GM18519 (cell line): ENCODE measurements around the gene TTC9B.

ENCODE experiments used
- ATAC-seq: cut with Tn5 transposase; IDR thresholded peaks from one replicate; pipeline ENCODE4 v1.9.1; 2021; ENCODE audit warnings: mild to moderate bottlenecking, moderate library complexity; ENCODE audit not compliant: unreplicated experiment, low FRiP score

Gene TTC9B

DNA sequence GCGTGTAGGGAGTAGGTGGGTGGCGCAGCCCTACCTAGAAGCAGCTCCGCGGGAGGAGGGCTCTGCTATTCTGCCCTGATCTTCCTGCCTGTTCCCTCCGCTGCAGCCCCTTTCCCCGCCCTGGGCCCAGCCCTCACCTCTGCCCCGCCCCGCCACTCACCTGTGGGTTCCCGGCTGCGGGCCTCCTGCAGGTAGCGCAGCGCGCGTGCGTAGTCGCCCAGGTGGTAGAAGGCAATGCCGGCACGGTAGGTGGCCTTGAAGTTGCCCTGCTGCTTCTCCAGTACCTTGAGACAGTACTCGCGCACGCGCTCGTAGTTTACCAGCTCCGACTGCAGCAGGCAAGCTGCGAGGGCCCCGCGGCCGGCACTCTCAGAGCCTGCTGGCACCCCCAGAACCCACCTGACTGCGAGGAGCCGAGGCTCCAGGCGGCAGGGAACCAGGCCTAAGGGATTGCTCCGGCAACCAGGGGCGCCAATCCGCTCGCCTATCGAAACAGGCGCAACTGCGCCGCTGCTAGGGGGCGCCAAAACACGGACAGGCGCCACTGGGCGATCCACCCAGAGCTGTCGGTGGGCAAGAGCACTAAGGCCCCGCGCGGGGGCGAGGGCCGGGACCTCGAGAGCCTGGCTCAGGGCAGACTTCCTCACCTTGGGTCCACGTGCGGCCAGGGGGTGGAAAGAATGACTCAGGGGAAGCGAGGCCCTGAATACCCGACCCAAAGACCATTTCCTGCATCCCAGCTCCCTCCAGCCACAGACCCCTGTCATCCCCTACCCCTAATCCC is 965 bp downstream of the TTC9B start:
- no peak for ATAC-seq

DNA sequence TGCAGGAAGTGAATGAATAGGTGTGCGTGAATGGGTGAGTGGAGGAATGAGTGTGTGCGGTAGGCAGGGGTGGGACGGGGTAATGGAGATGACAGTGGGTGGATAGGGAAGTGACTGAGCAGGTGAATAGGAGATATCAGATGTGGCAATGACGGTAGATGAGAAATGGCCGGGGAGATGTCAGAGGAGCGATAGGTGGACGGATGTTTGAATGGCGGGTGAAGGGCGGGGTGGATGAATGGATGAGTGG is 1.5 kb downstream of the TTC9B start:
- ATAC-seq, result no peak

DNA sequence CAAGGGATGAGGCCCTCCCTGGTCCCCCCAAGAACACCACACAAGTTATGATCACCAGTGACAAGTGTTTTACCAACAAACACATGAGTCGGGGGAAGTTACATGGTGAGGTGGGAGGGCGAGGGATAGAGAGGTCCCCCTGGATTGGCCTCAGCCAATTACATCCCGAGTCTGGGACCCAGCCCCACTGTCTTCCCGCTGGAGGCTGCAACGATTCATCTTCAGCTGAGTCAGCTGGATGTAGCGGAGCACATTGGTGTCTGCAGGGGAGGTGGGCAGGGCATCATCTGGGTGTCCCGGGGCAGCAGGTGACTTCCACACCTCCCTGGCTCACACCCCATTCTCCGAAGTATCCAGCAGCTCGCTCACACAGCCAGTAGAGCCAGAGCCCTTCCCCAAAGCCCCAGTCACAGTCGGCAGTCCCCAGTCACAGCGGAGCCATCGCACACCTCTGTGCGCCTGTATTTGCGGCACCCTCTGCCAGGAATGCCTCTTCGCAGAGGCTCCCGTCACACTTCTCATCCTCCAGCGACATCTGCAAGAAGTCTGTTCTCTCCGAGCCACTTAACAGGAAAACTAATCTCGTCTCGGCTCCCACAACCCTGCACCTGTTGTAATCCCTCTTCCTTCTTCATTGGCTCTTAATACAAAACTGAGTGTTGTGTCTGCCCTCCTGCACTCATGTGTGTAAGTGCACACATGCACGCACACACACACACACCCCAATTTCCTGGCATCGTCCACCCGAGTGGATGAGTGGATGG is 2.0 kb downstream of the TTC9B start:
- ATAC-seq, result no peak

DNA sequence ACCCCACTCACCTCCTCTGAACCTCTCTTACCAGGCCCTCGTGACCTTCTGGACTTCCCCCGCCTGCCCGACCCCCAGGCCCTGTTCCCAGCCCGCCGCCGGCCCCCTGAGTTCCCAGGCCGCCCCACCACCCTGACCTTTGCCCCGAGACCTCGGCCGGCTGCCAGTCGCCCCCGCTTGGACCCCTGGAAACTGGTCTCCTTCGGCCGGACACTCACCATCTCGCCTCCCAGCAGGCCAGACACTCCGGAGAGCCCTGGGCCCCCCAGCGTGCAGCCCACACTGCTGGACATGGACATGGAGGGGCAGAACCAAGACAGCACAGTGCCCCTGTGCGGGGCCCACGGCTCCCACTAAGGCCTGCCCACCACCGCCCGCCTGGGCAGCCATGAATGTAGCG is 3.2 kb downstream of the TTC9B start:
- no peak for ATAC-seq

DNA sequence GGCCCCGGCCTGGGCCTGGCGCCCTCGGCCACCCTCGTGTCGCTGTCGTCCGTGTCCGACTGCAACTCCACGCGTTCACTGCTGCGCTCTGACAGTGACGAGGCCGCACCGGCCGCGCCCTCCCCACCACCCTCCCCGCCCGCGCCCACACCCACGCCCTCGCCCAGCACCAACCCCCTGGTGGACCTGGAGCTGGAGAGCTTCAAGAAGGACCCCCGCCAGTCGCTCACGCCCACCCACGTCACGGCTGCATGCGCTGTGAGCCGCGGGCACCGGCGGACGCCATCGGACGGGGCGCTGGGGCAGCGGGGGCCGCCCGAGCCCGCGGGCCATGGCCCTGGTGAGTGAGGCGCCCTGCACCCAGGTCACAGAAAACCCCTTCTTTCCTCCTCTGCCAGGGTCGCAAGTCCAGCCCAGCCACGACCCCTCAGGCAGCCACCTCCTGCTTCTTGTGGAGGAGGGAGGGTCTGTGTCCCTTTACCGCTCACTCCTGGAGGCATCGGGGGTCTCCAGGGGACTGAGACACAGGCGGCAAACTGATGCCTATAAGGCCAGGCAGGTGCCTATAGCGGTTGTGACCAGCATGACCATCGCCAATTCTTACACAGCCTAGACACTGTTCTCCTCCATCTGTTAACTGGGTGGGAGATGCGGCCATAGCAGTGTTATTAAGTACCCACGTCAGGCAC is 4.2 kb downstream of the TTC9B start:
- ATAC-seq, result no peak

DNA sequence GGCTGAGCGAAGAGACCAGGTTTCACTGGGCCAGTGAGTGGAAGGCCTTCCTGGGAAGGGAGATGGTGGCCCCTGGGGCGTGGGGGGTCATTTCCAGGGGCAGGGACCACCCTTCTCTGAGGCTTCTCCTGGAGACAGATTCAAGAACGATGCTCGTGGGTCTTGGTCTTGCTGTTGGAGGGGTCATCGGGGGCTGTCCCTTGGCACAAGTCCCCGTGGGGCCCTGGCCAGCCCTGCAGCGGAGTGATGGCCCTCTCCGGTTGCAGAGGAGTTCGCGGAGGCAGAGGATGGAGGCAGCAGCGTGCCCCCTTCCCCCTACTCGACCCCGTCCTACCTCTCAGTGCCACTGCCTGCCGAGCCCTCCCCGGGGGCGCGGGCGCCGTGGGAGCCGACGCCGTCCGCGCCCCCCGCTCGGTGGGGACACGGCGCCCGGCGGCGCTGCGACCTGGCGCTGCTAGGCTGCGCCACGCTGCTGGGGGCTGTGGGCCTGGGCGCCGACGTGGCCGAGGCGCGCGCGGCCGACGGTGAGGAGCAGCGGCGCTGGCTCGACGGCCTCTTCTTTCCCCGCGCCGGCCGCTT is 4.8 kb downstream of the TTC9B start:
- no peak for ATAC-seq

DNA sequence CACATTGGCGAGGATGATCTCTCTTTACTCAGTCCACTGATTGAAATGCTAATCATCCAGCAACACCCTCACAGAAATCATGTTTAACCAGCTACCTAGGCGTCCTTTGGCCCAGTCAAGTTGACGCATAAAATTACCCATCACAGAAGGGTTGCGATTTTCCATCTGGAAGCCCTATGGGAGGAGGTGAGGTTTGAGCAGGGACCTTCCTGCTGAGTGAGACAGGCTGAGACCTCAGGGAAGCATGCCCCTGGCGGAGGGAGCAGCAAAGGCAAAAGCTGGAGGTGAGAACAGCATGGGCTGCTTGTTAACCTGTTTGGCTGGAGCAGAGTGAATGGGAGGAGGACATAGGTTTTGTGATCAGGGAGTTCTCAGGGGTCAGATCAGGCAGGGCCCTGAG is 7.3 kb downstream of the TTC9B start:
- ATAC-seq, result no peak

DNA sequence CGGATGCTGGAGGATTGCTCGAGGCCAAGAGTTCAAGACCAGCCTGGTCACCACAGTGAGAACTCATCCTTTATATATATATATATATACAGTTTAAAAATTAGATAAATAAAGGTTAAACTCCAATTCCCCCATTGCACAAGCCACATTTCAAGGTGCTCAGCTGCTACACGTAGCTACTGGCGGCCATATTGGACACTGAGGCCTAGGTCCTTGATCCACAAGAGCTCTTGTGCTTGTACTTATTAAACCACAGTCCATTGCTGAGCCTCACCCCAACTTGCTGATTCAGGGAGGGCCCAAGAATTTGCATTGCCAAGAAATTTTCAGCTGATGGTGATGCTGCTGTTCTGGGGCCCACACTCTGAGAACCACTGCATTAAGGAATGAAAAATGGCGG is 9.6 kb downstream of the TTC9B start:
- ATAC-seq, result no peak

DNA sequence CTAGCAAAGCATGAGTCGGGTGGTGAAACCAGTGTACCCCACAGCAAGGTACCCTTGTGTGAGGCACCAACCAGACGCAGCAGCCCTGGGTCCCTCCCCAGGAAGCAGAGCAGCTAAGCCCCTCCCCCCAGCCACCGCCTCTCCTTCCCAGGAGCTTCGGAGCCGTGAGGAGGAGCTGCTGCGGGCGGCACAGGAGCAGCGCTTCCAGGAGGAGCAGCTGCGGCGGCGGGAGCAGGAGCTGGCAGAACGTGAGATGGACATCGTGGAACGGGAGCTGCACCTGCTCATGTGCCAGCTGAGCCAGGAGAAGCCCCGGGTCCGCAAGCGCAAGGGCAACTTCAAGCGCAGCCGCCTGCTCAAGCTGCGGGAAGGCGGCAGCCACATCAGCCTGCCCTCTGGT is 12.4 kb downstream of the TTC9B start:
- no peak for ATAC-seq

DNA sequence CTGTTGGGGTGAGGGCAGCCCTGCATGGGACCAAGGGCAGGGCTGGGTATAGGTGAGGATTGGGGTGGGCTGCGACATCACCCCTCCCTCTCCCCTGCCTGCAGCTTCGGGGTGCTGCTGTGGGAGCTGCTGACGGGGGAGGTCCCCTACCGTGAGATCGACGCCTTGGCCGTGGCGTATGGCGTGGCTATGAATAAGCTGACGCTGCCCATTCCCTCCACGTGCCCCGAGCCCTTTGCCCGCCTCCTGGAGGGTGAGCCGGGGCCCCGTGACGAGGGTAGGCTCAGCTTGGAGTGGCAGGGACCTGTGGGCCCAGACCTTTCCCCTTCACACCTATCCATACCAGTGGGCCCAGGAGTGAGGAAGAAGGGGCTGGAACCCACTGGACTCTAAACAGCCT is 13.8 kb downstream of the TTC9B start:
- no peak for ATAC-seq

DNA sequence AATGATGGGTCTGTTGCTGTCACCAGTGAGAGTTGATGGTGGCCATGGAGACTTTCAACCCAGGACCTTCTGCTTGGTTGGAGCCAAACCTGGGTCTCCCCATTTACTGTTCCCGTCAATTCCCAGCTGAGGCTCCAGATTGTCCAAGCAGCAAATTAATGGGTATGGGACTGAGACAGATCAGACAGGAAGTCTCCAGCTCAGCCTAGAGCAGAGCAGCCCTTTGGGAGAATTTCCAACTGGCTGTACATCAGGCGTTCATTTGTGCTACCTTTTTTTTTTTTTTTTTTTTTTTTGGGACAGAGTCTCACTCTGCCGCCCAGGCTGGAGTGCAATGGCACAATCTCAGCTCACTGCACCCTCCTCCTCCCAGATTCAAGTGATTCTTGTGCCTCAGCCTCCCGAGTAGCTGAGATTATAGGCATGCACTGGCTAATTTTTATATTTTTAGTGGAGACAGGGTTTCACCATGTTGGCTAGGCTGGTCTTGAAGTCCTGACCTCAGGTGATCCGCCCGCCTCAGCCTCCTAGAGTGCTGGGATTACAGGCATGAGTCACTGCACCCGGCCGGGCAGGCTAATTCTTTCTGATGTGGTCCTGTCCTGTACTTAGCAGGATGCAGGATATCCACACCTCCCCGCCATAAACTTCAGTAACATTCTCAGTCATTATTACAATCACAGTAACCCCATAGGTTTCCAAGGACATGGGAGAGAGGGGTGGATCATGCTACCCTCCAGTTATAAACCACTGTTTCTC is 17.7 kb downstream of the TTC9B start:
- no peak for ATAC-seq

DNA sequence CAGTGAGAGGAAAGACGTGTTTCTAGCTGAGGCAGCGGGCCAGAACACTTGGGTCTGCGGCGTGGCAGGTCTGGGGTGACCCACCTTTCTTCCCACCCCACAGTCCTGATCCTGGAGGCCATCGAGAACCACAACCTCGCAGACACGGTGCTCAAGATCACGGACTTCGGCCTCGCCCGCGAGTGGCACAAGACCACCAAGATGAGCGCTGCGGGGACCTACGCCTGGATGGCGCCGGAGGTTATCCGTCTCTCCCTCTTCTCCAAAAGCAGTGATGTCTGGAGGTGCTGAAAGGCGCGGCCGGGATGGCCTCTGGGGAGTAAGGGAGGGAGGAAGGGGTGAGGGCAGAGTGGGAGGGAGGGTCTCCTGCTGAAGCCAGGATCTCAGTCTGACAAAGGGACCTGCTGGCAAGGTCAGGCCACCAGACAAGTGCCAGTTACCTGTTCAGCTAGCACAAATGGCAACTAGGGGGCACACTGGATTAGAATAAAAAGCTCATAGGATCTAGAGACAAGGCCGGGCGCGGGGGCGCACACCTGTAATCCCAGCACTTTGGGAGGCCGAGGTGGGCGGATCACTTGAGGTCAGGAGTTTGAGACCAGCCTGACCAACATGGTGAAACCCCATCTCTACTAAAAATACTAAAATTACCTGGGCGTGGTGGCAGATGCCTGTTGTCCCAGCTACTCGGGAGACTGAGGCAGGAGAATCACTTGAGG is 19.8 kb downstream of the TTC9B start:
- no peak for ATAC-seq

DNA sequence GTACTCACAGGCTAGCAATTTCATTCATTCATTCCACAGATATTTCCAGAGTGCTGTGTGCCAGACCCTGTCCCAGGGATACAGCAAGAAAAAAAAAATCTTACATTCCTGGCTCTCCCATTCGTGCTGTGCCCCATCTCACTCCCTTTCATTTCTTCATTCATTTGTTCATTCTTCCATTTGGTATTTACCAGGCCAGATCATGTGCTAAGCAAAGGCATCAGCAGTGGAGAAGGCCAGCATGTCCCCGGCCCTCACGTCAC is 24.7 kb downstream of the TTC9B start:
- ATAC-seq, result no peak

DNA sequence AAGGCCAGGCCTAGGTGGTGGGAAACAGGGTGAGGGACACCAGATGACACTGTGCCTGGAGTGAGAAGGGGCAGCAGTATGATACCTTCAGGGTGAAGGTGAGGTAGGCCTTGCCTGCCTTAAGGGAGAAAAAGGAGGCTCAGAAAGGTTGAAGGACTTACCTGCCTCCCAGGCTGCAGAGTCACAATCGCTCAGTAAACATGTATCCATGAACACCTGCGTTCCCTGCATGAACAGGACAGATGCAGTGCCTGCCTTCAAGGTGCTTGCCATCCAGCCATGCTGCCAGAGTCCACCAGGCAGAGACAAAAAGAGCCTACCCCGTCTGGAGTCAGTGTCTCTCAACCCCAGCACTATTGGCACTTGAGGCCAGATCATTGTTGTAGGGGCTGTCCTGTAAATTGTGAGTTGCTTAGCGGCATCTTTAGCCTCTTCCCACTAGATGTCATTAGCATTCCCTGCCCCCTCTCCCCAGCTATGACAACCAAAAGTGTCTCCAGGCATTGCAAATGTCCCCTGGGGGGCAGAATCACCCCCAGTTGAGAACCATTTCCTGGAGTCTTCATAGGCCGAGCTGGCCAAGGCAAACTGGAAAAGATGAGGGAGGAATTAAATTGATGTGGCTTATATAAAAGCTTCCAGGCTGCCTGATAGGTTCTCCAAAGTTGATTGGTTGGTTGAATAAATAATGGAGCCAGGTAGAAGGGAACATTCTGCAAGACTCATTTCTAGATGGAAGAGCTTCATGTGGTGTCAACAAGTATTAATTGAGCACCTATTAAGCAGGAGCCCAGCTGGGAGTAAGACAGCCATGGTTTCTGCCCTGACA is 25.2 kb downstream of the TTC9B start:
- no peak for ATAC-seq

DNA sequence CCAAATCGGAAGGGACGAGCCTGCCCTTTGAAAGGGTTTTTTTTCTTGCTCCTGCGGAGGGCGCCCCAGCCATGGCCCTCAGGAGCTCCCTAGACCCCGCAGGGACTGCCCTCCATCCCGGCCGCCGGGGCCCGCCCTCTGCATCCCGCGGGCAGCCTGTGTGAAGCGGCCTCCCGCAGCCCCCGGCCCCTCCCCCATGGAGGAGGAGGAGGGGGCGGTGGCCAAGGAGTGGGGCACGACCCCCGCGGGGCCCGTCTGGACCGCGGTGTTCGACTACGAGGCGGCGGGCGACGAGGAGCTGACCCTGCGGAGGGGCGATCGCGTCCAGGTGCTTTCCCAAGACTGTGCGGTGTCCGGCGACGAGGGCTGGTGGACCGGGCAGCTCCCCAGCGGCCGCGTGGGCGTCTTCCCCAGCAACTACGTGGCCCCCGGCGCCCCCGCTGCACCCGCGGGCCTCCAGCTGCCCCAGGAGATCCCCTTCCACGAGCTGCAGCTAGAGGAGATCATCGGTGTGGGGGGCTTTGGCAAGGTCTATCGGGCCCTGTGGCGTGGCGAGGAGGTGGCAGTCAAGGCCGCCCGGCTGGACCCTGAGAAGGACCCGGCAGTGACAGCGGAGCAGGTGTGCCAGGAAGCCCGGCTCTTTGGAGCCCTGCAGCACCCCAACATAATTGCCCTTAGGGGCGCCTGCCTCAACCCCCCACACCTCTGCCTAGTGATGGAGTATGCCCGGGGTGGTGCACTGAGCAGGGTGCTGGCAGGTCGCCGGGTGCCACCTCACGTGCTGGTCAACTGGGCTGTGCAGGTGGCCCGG is 26.1 kb downstream of the TTC9B start:
- ATAC-seq, result no peak

DNA sequence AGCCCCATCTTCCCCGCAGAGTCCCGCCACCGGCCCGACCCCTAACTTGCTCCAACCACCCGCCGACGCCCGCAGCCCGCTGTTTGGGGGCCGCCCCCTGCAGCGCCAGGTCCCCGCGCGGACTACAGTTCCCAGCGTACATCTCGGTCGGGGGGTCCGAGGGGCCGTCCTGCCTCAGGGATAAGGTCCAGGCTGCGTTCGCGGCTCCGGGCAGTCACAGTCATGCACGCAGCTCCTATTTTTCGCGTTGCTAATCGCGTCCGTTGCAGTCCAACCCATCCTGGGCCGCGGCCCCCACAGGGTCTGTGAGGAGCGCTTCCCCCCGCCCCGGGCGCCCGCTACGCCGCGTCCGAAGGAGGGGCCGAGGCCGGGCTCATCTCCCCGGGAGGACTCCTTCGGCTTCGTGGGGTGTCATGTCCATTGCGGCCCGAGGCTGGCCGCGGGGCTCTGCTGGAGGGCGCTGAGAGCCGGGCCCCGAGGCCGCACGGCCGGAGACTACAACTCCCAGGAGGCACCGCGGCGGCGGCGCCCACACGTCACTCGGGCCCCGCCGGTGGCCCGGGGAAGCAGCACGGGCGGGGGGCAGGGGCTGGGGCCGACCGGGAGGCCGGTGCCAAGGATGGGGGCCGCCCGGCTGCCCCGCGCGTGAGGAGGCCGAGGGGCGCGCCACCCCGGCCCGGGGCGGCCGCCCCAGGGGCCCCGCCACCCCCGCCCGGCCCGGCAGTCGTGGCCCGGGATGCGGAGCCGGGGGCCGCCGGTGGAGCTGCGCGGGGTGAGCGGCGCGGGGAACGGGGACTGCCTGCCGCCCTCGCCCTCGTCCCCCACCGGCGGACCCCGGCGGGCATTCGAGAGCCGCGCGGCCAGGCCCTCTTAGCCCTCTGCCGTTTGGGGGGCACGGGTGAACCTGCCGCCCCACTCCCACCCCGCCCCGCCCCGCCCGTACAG is 27.0 kb downstream of the TTC9B start, which contains the start of gene MAP3K10:
MAP3K10 (plus strand) TSS at position 536 of the 945 bp plus-strand sequence. CDS start 606 bp downstream, outside the sequence.
- no peak for ATAC-seq

DNA sequence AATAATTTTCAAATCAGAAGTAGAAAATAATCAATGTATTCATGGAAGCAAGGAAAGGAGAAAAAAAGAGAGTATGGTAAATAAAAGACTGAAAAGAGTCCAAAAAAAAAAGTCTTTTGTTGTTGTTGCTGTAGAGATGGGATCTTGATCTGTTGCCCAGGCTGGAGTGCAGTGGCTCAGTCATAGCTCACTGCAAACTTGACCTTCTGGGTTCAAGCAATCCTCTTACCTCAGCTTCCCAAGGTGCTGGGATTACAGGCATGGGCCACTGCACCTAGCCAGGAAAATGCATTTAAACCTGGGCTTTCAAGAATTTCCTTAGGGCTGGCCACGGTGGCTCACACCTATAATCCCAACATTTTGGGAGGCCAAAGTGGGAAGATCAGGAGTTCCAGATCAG is 33.9 kb downstream of the TTC9B start:
- no peak for ATAC-seq
